GM19043 (cell line): ENCODE data around the gene NTRK2.

Experiments used
- ATAC-seq: cut with Tn5 transposase; IDR thresholded peaks from one replicate; pipeline ENCODE4 v1.9.1; 2021; ENCODE audit warnings: low read depth; ENCODE audit not compliant: unreplicated experiment

NTRK2 gene

GRCh38 chr9:84731696-84732095 lies 62.2 kb downstream of the NTRK2 start:
- ATAC-seq: no peak

GRCh38 chr9:84736081-84736480 lies 66.6 kb downstream of the NTRK2 start:
- no peak for ATAC-seq

GRCh38 chr9:84736536-84736935 lies 67.0 kb downstream of the NTRK2 start:
- no peak for ATAC-seq

- ATAC-seq: no peak
Measured at GRCh38 chr9:84738353-84738752, 68.8 kb downstream of the NTRK2 start.

GRCh38 chr9:84742261-84742660 lies 72.7 kb downstream of the NTRK2 start:
- ATAC-seq: no peak

- no peak for ATAC-seq
Measured at GRCh38 chr9:84744195-84744594, 74.7 kb downstream of the NTRK2 start.

- ATAC-seq: no peak
Measured at GRCh38 chr9:84744726-84745125, 75.2 kb downstream of the NTRK2 start.

GRCh38 chr9:84748112-84748511 lies 78.6 kb downstream of the NTRK2 start:
- peak; percentile 60 for ATAC-seq

- no peak for ATAC-seq
Measured at GRCh38 chr9:84750152-84750865, 80.8 kb downstream of the NTRK2 start.

GRCh38 chr9:84751921-84752320 lies 82.4 kb downstream of the NTRK2 start:
- no peak for ATAC-seq

- no peak for ATAC-seq
Measured at GRCh38 chr9:84754461-84754860, 84.9 kb downstream of the NTRK2 start.

- ATAC-seq: no peak
Measured at GRCh38 chr9:84754881-84755280, 85.4 kb downstream of the NTRK2 start.

- no peak for ATAC-seq
Measured at GRCh38 chr9:84755380-84755779, 85.9 kb downstream of the NTRK2 start.

- ATAC-seq: no peak
Measured at GRCh38 chr9:84756171-84756570, 86.6 kb downstream of the NTRK2 start.

GRCh38 chr9:84756731-84757130 lies 87.2 kb downstream of the NTRK2 start:
- no peak for ATAC-seq

GRCh38 chr9:84758817-84759216 lies 89.3 kb downstream of the NTRK2 start:
- no peak for ATAC-seq

- peak; percentile 56 for ATAC-seq
Measured at GRCh38 chr9:84759300-84759750, 89.8 kb downstream of the NTRK2 start.

- no peak for ATAC-seq
Measured at GRCh38 chr9:84759804-84760203, 90.3 kb downstream of the NTRK2 start.

- peak; percentile 46 for ATAC-seq
Measured at GRCh38 chr9:84761137-84761808, 91.7 kb downstream of the NTRK2 start.

- ATAC-seq: no peak
Measured at GRCh38 chr9:84772511-84772910, 103.0 kb downstream of the NTRK2 start.

GRCh38 chr9:84773022-84773421 lies 103.5 kb downstream of the NTRK2 start:
- ATAC-seq: no peak

GRCh38 chr9:84775056-84775643 lies 105.6 kb downstream of the NTRK2 start:
- no peak for ATAC-seq
